CD4-positive, CD25-positive, alpha-beta regulatory T cell (primary cell): ENCODE measurements around the gene ADAM33. TPM values are rescaled to one million over a fixed set of nuclear protein-coding genes. Genes with fewer than 3 reads are reported as not detected.

Experiments
- ATAC-seq, 2 donors: fragments of 150-1000 bp; cut with Tn5 transposase; one replicate each; pipeline ENCODE4 v1.10.0; 2021; ENCODE audit warnings: low read depth in 2 of 2, moderate number of reproducible peaks in 2 of 2, moderate library complexity in 1 of 2
- DNase-seq, 3 donors: peaks; one replicate each; pipeline versions ENCODE4 v3.0.0 to v3.0.0-alpha.2; 2012 to 2022; ENCODE audit warnings: mixed read lengths in 1 of 3
- H3K27ac ChIP-seq: one replicate; pipeline ENCODE4 v1.7.0; 2013; ENCODE audit warnings: mild to moderate bottlenecking, low read length; ENCODE audit not compliant: insufficient read depth, poor library complexity, severe bottlenecking
- H3K27me3 ChIP-seq: one replicate; pipeline ENCODE4 v1.7.0; 2013; ENCODE audit warnings: low read length; ENCODE audit not compliant: control insufficient read depth, insufficient read depth
- H3K36me3 ChIP-seq: one replicate; pipeline ENCODE4 v1.7.0; 2013; ENCODE audit warnings: mild to moderate bottlenecking, low read length, moderate library complexity; ENCODE audit not compliant: control insufficient read depth, insufficient read depth
- H3K4me1 ChIP-seq: 2 replicates; pipeline ENCODE4 v1.7.0; 2013; ENCODE audit warnings: mild to moderate bottlenecking, low read length; ENCODE audit not compliant: insufficient read depth, control insufficient read depth, poor library complexity, severe bottlenecking
- H3K4me3 ChIP-seq: one replicate; pipeline ENCODE4 v1.7.0; 2013; ENCODE audit warnings: low read depth, mild to moderate bottlenecking, low read length, moderate library complexity
- H3K9me3 ChIP-seq, 2 experiments: 1 replicate in 1 of 2; 2 replicates in 1 of 2; pipeline ENCODE4 v1.7.0; 2013; ENCODE audit warnings: low read length in 2 of 2, mild to moderate bottlenecking in 1 of 2, moderate library complexity in 1 of 2; ENCODE audit not compliant: control insufficient read depth in 2 of 2
- H3K27ac Mint-ChIP-seq, 3 donors: one replicate each; pipeline ENCODE4 v1.8.0; 2020 to 2022; ENCODE audit warnings: mild to moderate bottlenecking in 3 of 3, mixed read lengths in 3 of 3, moderate library complexity in 2 of 3
- H3K27me3 Mint-ChIP-seq: one replicate; pipeline ENCODE4 v1.8.0; 2022; ENCODE audit warnings: mild to moderate bottlenecking, mixed read lengths
- H3K36me3 Mint-ChIP-seq: one replicate; pipeline ENCODE4 v1.8.0; 2020; ENCODE audit warnings: mixed read lengths
- H3K4me1 Mint-ChIP-seq, 4 donors: one replicate each; pipeline ENCODE4 v1.8.0; 2020 to 2022; ENCODE audit warnings: mixed read lengths in 4 of 4, mild to moderate bottlenecking in 1 of 4
- H3K4me3 Mint-ChIP-seq, 4 donors: one replicate each; pipeline ENCODE4 v1.8.0; 2020 to 2022; ENCODE audit warnings: mild to moderate bottlenecking in 4 of 4, mixed read lengths in 4 of 4, moderate library complexity in 3 of 4
- H3K9me3 Mint-ChIP-seq, 7 donors: one replicate each; pipeline ENCODE4 v1.8.0; 2020 to 2022; ENCODE audit warnings: mixed read lengths in 7 of 7, mild to moderate bottlenecking in 3 of 7, moderate library complexity in 2 of 7
- polyA plus RNA-seq, 4 donors: library from polyadenylated mRNA; unstranded; fragments of 300-500 nt; fragmentation: Illumina TruSeq; gene quantifications; one replicate each; pipeline ENCODE4 v1.2.3, GENCODE V29; 2021
- total RNA-seq: library from RNA; stranded (reverse); gene quantifications from one replicate; pipeline ENCODE4 v1.2.3, GENCODE V29; 2022

The ADAM33 gene
- total and polyA plus RNA-seq, 5 donors from 2014 or later, result not detected

GRCh38 chr20:3673221-3674070 is 8.4 kb downstream of the ADAM33 start:
- H3K27me3 ChIP-seq, result no peaks in the 10 kb centered on the region
- Mint-ChIP-seq H3K4me1 (peaks cover 0 to 5% (median 0%) of the 10 kb centered on the region in 4 donors), H3K36me3 (no peaks in the 10 kb centered on the region), H3K27me3 (peaks cover 47% of the 10 kb centered on the region), H3K4me3 (no peak overlapping the region), H3K27ac (no peak overlapping the region), H3K9me3 (peaks cover 0 to 2% (median 0%) of the 10 kb centered on the region in 7 donors)
- H3K36me3 ChIP-seq, result no peaks in the 10 kb centered on the region
- H3K4me1 ChIP-seq, result peaks cover 6% of the 10 kb centered on the region
- no peak overlapping the region for H3K4me3 ChIP-seq
- ATAC-seq (no peak), DNase-seq (no peak)
- no peak overlapping the region for H3K27ac ChIP-seq
- no peaks in the 10 kb centered on the region for H3K9me3 ChIP-seq

GRCh38 chr20:3672547-3673171 is 9.2 kb downstream of the ADAM33 start:
- peaks cover 0 to 5% (median 0%) of the 10 kb centered on the region in 4 donors for H3K4me1 Mint-ChIP-seq
- H3K27me3 Mint-ChIP-seq, result peaks cover 45% of the 10 kb centered on the region
- Histone ChIP-seq H3K27me3 (no peaks in the 10 kb centered on the region), H3K36me3 (no peaks in the 10 kb centered on the region), H3K9me3 (no peaks in the 10 kb centered on the region), H3K4me3 (no peak overlapping the region), H3K4me1 (peaks cover 6% of the 10 kb centered on the region), H3K27ac (no peak overlapping the region)
- ATAC-seq (peak in 1 of 2 donors; percentile 13), DNase-seq (peak in 1 of 3 donors; percentile 23)
- peaks cover 0 to 2% (median 0%) of the 10 kb centered on the region in 7 donors for H3K9me3 Mint-ChIP-seq
- H3K4me3 Mint-ChIP-seq, result no peak overlapping the region
- H3K36me3 Mint-ChIP-seq, result no peaks in the 10 kb centered on the region
- H3K27ac Mint-ChIP-seq, result no peak overlapping the region

- Mint-ChIP-seq H3K4me1 (peaks cover 0 to 8% (median 0%) of the 10 kb centered on the region in 4 donors), H3K9me3 (peaks cover 0 to 2% (median 0%) of the 10 kb centered on the region in 7 donors), H3K36me3 (no peaks in the 10 kb centered on the region), H3K27me3 (peaks cover 45% of the 10 kb centered on the region), H3K4me3 (no peak overlapping the region), H3K27ac (no peak overlapping the region)
- Histone ChIP-seq H3K9me3 (no peaks in the 10 kb centered on the region), H3K36me3 (no peaks in the 10 kb centered on the region), H3K4me3 (no peak overlapping the region), H3K27me3 (no peaks in the 10 kb centered on the region), H3K4me1 (peaks cover 6% of the 10 kb centered on the region), H3K27ac (no peak overlapping the region)
- ATAC-seq, result no peak
- no peak for DNase-seq
These were observed 9.7 kb downstream of the ADAM33 start for GRCh38 chr20:3671986-3672546.

GRCh38 chr20:3670945-3671344 is 10.9 kb downstream of the ADAM33 start:
- H3K27me3 ChIP-seq, result no peaks in the 10 kb centered on the region
- DNase-seq (no peak), ATAC-seq (no peak)
- H3K4me1 ChIP-seq, result peaks cover 9% of the 10 kb centered on the region
- no peak overlapping the region for H3K4me3 ChIP-seq
- H3K4me1 Mint-ChIP-seq, result peaks cover 0 to 12% (median 5%) of the 10 kb centered on the region in 4 donors
- no peak overlapping the region for H3K27ac ChIP-seq
- H3K36me3 ChIP-seq, result no peaks in the 10 kb centered on the region
- peaks cover 0 to 2% (median 0%) of the 10 kb centered on the region in 7 donors for H3K9me3 Mint-ChIP-seq
- no peak overlapping the region for H3K4me3 Mint-ChIP-seq
- H3K27me3 Mint-ChIP-seq, result peaks cover 35% of the 10 kb centered on the region
- no peaks in the 10 kb centered on the region for H3K36me3 Mint-ChIP-seq
- no peak overlapping the region for H3K27ac Mint-ChIP-seq
- no peaks in the 10 kb centered on the region for H3K9me3 ChIP-seq

- no peak for DNase-seq
- Mint-ChIP-seq H3K27ac (no peak overlapping the region), H3K9me3 (peaks cover 0 to 2% (median 0%) of the 10 kb centered on the region in 7 donors), H3K36me3 (no peaks in the 10 kb centered on the region), H3K4me1 (peaks cover 0 to 16% (median 7%) of the 10 kb centered on the region in 4 donors), H3K27me3 (peaks cover 33% of the 10 kb centered on the region), H3K4me3 (peak overlapping the region in 2 of 4 donors; percentile 22 to 47)
- no peak for ATAC-seq
- no peak overlapping the region for H3K27ac ChIP-seq
- peaks cover 11% of the 10 kb centered on the region for H3K4me1 ChIP-seq
- no peak overlapping the region for H3K4me3 ChIP-seq
- H3K9me3 ChIP-seq, result no peaks in the 10 kb centered on the region
- H3K27me3 ChIP-seq, result no peaks in the 10 kb centered on the region
- no peaks in the 10 kb centered on the region for H3K36me3 ChIP-seq
These were observed 11.3 kb downstream of the ADAM33 start for GRCh38 chr20:3670511-3670910.

- Histone ChIP-seq H3K27me3 (no peaks in the 10 kb centered on the region), H3K9me3 (no peaks in the 10 kb centered on the region), H3K4me1 (peaks cover 11% of the 10 kb centered on the region), H3K36me3 (no peaks in the 10 kb centered on the region), H3K27ac (no peak overlapping the region), H3K4me3 (no peak overlapping the region)
- DNase-seq (no peak), ATAC-seq (no peak)
- H3K9me3 Mint-ChIP-seq, result peaks cover 0 to 2% (median 0%) of the 10 kb centered on the region in 7 donors
- H3K36me3 Mint-ChIP-seq, result no peaks in the 10 kb centered on the region
- H3K27me3 Mint-ChIP-seq, result peaks cover 29% of the 10 kb centered on the region
- H3K4me1 Mint-ChIP-seq, result peaks cover 0 to 20% (median 11%) of the 10 kb centered on the region in 4 donors
- H3K4me3 Mint-ChIP-seq, result no peak overlapping the region
- H3K27ac Mint-ChIP-seq, result no peak overlapping the region
These were observed 12.0 kb downstream of the ADAM33 start for GRCh38 chr20:3669710-3670367.

- Mint-ChIP-seq H3K27ac (no peak overlapping the region), H3K4me3 (no peak overlapping the region), H3K36me3 (no peaks in the 10 kb centered on the region), H3K27me3 (peaks cover 31% of the 10 kb centered on the region), H3K4me1 (peaks cover 0 to 21% (median 11%) of the 10 kb centered on the region in 4 donors), H3K9me3 (no peaks in the 10 kb centered on the region)
- ATAC-seq, result no peak
- peaks cover 9% of the 10 kb centered on the region for H3K4me1 ChIP-seq
- H3K27ac ChIP-seq, result no peak overlapping the region
- DNase-seq, result no peak
- no peaks in the 10 kb centered on the region for H3K36me3 ChIP-seq
- no peaks in the 10 kb centered on the region for H3K9me3 ChIP-seq
- no peak overlapping the region for H3K4me3 ChIP-seq
- H3K27me3 ChIP-seq, result peaks cover 2% of the 10 kb centered on the region
These were observed 14.3 kb downstream of the ADAM33 start for GRCh38 chr20:3667434-3668037.
